Lower leg skin (tissue), 3 donors: Measurements from ENCODE around the gene MIAT.

Experiments used
- CTCF ChIP-seq, 3 donors: fragments of 450-650 bp; IDR thresholded peaks; one replicate each; pipeline ENCODE4 v1.5.1; 2016; ENCODE audit warnings: antibody characterized with exemption in 3 of 3, mild to moderate bottlenecking in 3 of 3, moderate library complexity in 2 of 3
- POLR2A ChIP-seq, 2 donors: fragments of 450-650 bp; IDR thresholded peaks; one replicate each; pipeline ENCODE4 v1.6.1; 2016 to 2017; ENCODE audit warnings: antibody characterized with exemption in 2 of 2, mild to moderate bottlenecking in 1 of 2, moderate library complexity in 1 of 2

- TF ChIP-seq POLR2A (IDR thresholded peaks at IDR 0.05): no peak
- TF ChIP-seq CTCF (IDR thresholded peaks at IDR 0.05): no peak
These were observed 16.1 kb downstream of the MIAT start for GRCh38 chr22:26673486-26673885.
